GM18868 (cell line): ENCODE results near the gene POC1B.

Experiments
- ATAC-seq: cut with Tn5 transposase; IDR thresholded peaks from one replicate; pipeline ENCODE4 v1.9.1; 2021; ENCODE audit warnings: mild to moderate bottlenecking, moderate library complexity; ENCODE audit not compliant: unreplicated experiment

POC1B gene

DNA sequence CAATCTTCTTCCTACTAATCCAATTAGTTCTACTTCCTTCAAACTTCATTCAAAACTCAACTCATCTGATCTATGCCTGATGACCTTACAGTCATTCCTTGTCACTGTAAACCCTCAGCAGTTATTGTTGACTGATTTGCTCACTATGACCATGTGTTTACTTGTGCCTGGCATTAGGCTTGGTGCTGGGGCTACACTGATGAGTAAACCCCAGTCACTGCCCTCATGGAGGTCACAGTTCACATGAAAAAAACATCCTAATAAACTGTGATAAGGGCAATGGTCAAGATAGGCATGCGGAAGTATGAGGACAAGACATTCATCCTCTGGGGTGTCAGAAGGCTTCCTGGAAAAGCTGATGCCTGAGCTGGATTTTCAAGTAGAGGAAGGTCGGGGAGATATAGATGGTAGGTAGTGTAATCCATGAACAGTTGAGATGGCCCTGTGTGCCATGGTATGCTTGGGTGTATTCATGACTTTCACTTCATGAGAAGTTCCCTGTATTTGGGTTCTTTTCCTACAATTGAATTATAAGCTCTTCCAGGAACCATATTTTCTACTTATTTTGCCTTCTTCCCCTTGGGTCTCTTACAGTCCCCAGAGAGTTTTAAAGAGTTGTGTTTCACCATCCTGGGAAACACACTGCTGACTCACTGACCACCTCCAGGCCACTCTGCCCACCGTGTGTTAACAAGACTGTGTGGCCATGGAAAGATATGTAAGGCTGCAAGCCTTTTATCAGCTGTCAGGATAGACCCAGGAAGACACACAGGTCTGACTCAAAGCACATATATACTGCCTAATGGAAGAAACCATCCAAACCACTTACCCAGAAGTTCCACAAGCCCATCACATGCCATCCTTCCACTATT, 134.8 kb downstream of the POC1B start:
- ATAC-seq: no peak

DNA sequence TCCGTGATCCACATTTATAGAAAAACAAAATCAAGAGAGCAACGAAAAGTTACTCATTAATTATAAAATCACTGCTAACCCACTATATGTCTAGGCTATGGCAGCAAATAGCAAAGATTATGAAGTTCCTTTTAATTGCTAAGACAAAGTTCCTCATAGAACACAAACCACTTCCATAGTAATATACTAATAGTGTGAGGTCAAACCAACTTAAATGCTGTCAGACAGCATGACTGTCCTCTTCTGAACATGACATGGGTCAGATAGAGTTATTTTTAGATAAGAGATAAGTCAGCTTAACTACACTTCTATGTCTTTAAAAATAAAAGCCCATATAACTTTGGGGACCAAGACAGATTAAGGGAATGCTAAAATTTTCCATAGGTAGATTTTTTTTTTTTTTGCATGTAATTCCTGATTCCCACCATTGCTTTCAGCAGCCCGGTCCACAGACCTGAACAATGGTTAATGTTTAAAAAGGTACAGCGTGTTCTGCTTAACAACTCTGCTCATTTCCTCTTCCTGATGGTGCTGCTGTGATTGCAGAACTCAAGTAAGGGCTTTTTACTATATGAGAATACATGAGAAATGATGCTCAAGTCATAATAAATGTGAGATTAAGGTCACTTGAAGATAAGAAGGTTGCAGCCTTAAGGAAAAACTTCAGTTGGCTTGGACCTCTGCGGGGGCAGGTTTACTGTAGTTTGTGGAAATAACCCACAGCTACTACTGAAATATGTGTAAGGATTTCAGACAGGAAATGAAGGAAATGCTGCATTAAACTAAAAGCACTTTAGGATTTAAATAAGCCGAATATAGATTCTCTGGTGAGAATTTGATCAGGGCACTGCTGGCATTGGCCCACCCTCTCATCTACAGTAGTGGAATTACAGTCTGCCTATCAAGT, 135.8 kb downstream of the POC1B start:
- ATAC-seq: no peak

DNA sequence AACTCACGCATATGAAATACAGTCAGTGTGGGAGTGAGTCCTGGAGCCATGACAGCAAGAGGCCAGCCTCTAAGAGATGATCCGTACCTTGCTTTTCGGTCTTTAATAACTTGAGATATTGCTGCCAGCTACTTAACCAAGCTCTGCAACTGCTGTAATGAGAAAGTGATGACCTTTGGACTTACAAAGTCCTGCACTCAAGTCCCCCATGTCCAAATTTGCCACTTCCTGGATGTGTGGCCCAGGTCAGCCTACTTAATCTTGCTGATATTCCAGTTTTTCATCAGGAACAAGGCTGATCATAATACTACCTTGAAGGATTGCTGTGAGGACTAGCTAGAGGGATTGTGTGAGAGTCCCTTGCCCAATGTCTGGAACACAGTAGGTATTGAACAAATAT, 139.7 kb downstream of the POC1B start:
- no peak for ATAC-seq

DNA sequence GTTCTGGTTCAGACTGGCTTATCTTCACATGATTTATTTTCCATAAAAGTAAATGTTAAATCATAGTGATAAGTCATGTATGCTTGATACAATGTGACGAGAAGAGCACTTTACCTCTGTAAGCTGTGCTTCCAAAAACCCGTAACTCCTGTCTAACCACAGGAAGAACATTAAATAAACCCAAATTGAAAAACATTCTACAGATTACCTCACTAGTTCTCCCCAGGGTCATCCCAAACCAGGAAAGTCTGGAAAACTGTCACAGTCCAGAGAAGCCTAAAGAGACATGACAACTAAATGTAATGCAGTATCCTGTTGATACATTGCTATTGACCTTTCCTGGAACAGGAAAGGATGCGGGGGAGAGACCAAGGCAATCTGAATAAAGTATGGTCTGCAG, 141.0 kb downstream of the POC1B start:
- ATAC-seq: no peak

DNA sequence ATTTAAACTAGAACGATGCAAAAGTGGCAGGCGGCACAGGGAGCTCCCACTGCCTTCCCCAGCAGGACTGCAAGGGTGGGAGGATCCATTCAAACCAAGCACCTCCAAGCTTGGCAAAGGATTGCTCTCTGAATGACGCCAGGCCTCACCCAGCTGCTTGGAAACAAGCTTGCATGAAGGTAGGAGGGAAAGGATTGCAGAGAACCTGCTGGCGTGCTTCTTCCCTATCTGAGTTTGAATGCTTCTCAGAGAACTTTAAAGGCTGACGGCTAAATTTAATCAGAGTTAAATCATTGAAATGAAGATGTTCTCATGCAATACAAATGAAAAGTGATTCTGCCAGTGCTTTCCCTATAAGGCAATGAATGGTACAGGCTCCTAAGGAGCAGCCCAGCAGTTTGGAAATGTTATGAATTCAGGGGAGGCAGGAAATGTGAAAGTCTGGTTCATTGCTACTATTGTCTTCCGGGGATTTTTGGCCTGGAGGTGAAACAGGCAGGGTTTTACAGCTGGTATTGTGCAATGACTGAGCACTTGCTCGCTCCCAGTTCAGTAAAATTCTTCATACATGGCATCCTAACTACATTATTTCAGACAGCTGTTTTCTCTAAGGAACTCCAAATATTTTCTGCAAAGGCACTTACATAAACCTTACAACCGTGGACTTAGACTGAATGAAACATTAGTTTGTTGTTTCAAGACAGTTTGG, 141.6 kb downstream of the POC1B start:
- ATAC-seq: no peak

DNA sequence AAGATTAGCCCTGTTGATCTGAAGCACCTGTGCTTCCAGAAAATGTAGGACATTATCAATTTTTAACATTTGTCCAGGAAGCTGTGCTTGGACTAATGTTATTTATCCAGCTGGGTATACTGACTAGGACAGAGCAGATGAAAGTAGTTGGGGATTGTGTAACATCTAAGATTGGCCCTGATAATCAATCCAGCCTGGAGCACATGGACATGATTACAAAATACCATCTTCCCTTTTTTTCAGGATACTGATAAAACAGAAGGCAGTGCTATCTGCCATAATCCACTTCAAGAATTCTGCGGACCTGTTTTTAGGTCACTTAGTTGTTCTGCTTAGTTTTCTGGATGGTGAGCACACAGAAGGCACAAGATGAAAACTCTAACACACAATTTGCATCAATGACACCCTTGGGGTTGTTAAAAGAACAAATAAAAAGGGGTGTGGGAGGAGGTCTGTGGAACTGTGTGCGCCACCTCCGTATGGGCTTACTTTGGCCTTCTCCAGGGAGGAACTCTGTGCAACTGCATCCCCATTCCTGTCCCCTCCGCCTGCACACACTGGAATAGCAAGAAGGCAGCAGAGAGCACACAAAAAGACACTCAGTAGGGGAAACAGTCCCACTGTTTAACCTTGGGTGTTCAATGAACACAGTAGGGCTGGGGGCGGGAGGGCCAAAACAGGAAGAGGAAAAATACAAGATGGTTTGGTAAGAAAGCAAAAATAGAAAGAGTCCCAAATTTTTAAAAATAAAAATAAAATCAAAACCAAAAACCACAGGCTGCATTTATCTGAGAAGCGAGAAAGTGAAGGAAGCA, 142.4 kb downstream of the POC1B start:
- no peak for ATAC-seq

DNA sequence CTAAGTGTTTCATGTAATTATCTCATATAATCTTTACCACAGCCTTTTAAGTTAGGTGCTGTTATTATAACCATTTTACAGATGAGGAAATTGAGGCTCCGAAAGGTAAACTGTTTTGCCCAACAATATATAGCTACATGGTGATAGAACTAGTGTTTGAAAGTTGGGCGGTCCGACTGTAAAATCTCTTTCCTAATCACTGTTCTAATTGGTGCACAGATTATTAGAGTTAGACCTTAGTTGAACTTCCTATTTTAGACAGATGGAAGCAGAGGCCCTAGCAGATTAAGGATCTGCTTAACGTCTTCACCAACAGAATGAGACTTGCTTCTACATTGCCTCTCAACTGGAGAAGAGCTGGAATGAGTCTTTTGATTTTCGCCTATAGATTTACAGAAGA, 143.5 kb downstream of the POC1B start:
- ATAC-seq: no peak

DNA sequence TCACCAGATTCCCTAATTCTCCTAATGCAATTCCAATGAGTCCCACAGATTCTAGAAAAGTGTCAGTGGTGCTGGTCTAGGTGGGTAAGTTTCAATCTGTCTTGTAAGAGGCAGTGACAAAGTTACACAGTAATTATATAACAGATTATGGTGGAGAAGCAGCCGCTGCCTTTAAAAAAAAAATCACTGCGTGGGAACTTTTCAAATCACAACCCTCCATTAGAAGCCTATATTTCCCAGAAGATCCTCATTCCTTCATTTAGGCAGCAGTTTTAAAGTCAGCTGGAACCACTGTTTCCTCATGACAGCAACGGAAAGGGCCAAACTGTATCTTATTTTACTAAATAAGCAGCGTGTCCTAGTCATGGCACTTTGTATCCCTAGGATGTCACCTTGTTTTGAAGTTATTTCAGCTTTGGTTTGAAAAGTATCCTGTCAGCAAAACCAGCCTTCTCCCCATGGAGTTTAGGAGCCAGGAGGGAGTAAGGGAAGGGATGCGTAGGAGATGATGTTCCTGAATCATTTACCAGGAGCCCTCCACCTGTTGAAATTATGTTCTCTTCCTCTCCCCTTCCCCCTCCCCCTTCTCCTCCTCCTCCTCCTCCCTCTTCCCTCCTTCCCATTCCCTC, 145.9 kb downstream of the POC1B start:
- no peak for ATAC-seq

DNA sequence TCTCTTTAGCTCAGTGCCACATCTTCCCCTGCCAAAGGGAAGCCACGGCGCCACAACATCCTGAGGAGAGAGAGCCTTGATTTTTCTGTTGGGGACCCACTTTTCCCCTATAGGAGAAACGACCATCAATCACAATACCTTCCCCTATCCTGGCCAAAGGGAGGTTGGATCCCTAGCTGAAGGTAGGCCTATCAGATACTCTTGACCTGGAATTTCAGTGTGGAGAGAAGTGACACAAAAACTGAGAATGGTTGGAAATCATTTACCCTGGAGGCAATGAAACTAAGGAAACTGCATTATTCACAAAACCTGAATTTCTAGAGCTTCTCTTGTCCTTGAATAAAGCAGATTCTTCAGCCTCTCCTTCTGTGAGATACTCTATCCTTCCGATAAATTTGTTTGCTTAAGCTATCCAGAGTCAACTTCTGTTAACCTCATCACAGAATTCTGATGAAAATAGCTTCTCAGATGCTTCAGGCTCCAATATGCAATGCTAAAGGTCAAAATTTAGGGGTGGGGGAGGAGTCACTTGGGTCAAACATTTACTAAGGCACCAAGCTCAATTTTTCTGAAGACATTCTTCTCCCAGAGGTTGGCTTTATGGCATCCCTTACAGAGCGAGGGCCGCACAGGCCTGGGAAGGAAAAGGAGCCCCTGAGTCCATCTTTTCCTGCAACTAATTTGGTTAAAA, 146.6 kb downstream of the POC1B start:
- ATAC-seq: no peak

DNA sequence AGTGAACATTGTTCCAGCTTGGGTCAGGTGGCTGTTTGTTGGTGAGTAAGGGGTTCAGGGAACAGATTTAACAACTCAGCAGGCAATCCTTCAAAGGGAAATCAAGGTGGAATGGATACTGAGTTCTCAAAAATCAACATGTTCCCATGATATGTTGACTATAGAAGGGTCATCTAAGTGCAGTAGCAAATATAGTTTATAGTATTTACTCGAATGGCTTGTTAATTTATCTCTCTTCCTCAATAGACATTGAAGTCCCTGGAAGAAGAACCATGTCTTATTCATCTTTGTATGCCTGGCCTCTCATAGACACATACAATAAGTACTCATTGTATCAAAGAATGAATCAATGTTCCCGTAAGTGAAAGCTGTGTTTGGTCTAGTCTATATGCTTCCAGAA, 149.0 kb downstream of the POC1B start:
- ATAC-seq: no peak

DNA sequence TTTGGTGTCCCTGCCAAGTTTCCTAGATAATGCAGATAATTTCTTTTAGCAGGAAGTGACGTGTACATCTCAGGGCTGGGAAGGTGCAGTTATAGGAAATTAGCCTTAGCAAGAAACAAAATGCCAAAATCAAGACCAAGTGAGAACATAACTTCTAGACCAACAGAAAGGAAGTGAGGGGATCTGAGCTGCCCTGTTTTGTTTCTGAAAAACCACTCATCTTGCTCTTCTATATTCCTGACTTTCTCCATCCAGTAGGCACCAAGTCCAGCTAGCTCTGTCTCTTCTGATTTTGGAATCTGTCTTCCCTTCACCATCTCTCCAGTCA, 149.7 kb downstream of the POC1B start:
- no peak for ATAC-seq

DNA sequence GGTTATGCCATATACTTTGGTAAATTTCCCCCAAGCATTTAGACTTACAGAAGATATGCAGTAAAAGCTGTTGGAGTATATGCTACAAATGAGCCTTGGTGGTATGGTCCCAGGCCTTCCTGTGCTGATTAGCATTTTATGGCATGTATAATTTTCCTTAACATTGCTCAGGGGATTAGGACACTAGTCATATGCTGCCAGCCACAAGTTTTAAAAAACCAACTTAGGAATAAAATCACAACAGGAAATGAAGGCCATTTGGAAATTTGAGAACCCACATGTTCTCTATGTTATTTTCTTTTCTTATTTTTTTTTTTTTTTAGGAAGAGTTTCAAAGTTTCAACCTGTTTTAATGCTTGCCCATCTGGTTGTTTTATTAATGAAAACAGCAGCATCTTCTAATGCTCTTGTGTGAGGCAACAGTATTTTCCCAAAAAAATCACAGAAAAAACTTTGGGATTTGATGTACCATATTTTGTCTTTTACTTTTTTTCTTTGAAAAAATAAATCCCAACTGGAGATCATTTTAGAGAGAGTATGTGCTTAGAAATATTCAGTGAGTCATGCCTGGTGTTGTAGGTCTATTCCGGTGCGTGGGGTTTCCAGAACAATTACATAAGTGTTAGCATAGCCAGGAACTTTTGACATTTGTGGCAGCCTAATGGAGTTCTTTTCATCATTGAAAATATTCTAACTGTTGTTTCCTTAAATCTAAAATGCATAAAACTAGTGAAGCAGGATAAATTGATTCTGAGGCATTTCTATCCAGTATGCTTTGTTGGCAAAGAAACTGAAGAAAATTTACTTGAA, 151.9 kb downstream of the POC1B start:
- no peak for ATAC-seq

DNA sequence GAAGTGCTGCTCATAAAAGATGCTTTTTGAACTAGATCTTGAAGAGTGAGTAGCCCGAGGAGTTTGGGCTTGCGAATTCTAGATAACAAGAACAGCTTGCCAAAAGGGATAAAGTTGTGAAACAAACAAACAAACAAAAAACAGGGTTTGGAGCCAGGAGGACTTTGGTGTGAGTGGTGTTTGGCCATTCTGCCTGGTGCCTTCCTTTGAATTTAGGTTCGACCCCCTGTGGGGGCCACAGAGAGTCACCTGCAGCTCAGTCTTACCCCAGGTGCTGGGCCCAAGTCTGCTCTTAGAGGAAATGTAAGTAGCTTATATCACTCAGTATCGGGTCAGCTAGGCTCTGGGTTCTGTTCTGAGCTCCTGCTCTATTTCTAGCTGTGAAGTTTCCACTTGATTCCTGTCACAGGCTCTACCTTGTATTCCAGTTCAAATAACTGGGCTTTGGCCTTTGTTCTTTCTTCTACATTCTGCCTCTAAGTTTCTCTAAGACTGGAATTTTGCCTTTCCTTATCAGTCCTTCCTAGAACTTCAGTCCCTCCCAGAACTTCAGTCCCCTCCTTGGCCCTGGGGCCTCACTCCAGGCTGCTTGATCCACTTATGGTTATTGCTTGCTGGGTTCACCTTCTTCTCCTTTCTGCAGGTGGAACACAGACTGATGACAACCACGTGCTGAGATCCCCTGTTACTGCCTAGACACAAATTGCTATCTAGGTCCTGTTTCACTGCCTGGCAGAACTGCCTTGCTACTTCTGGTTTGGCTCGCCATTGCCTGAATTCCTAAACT, 153.1 kb downstream of the POC1B start:
- ATAC-seq: no peak

DNA sequence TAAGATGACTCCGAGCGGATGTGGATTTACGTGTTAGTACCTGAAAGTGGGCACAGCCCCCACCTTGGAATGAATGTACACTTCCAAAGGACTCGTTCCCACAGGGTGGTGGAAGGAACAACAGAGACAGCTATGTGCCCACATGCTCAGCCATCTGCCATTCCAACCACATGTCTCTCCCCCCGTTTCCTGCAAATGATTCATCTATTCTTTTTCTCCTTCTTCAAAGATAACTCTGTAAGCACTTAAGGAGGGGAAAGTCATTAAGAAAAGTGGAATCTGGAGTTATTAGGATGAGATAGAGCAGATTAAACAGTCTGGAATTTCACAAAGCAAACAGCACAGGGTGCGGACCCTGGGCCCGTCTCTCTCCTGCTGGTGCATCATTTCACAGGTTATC, 155.0 kb downstream of the POC1B start:
- ATAC-seq: no peak

DNA sequence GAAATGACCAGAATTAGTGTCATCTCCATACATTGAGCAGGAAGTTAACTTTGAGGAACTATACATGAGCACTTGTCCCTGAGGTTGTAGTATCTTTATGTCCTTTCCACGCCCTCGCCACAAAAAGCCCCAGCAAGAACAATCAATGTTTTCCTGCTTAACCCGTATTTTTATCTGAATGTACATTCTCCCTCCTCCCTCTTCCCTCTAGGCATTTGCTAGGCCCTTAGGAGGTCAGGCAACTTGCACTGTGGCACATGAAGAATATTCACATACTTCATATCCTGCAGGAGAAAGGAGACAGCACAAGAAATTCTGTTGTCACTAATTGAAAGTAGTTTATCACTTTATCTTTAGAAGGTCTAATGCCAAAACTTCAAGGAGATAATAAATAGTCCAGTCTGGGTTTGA, 155.4 kb downstream of the POC1B start:
- no peak for ATAC-seq
